A673 (cell line): ENCODE results near the gene VWA5A.

Experiments
- EZH2 ChIP-seq: fragments of 200-600 bp; sonication (generic); IDR thresholded peaks from 2 replicates; pipeline ENCODE4 v1.6.1; 2017; ENCODE audit warnings: borderline replicate concordance, low read depth, mild to moderate bottlenecking, mixed read lengths, antibody characterized with exemption, low read length; ENCODE audit not compliant: poor library complexity, severe bottlenecking
- TF ChIP-seq, protein P1 (sequence below): fragments of 300-800, 200-600 bp; sonication (generic); conservative IDR thresholded peaks from 2 replicates; pipeline ENCODE4 v1.5.1; 2017; ENCODE audit warnings: low read depth, mild to moderate bottlenecking, antibody characterized with exemption, low read length, moderate library complexity, mixed read lengths

DNA sequence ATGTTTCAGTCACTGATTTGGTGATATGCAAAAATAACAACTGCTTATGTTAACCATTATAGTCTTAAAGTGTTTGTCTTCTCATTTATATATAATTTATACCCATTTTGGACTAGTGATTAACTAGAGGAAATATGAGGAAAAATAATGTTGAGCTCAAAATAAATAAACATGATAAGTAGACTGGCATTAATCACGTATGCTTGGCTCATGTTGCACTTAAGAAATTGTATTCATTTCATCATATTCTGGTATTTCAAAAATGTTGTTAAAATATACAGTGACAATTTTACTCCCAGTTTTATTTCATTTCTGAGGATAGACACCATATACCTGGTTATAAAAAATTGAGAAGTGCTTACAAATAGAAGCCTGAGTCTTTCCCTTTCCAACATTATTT lies 64.1 kb downstream of the VWA5A start:
- no peak for TF ChIP-seq EZH2
- TF ChIP-seq, protein P1, sequence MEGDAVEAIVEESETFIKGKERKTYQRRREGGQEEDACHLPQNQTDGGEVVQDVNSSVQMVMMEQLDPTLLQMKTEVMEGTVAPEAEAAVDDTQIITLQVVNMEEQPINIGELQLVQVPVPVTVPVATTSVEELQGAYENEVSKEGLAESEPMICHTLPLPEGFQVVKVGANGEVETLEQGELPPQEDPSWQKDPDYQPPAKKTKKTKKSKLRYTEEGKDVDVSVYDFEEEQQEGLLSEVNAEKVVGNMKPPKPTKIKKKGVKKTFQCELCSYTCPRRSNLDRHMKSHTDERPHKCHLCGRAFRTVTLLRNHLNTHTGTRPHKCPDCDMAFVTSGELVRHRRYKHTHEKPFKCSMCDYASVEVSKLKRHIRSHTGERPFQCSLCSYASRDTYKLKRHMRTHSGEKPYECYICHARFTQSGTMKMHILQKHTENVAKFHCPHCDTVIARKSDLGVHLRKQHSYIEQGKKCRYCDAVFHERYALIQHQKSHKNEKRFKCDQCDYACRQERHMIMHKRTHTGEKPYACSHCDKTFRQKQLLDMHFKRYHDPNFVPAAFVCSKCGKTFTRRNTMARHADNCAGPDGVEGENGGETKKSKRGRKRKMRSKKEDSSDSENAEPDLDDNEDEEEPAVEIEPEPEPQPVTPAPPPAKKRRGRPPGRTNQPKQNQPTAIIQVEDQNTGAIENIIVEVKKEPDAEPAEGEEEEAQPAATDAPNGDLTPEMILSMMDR, result no peak
